ENCODE data around the gene URI1. TPM values are rescaled to one million over a fixed set of nuclear protein-coding genes. Genes with fewer than 3 reads are reported as not detected.

The URI1 gene
- total RNA-seq, 4 donors from 2014 or later, result 84.8 to 91.2 (median 86.3) TPM

- H3K9me3 ChIP-seq, result no peaks in the 10 kb centered on the region
- no peaks in the 10 kb centered on the region for H3K36me3 ChIP-seq
- H3K4me3 ChIP-seq (replicated peaks in 1 of 3), result no peak overlapping the region
- DNase-seq, result no peak
- no peaks in the 10 kb centered on the region for H3K27me3 ChIP-seq
- WGBS, 2 donors, result 81 to 91% methylated on average over 1 of the region's 1 CpG
- H3K4me1 ChIP-seq, result peaks cover 2 to 11% of the 10 kb centered on the region in 2 donors
- TF ChIP-seq CTCF (IDR thresholded peaks at IDR 0.05) (no peak), POLR2A (IDR thresholded peaks at IDR 0.05) (no peak)
- H3K27ac ChIP-seq, result no peak overlapping the region
- intact Hi-C loops (cut with DNase I), result no loop called here
These were observed 10.1 kb downstream of the URI1 start for GRCh38 chr19:29952177-29952576.

- intact Hi-C loops (cut with DNase I), result no loop called here
- TF ChIP-seq POLR2A (IDR thresholded peaks at IDR 0.05) (no peak), CTCF (IDR thresholded peaks at IDR 0.05) (no peak)
- Histone ChIP-seq H3K36me3 (no peaks in the 10 kb centered on the region), H3K27ac (no peak overlapping the region), H3K4me3 (replicated peaks in 1 of 3) (no peak overlapping the region), H3K4me1 (peaks cover 2 to 11% of the 10 kb centered on the region in 2 donors), H3K27me3 (no peaks in the 10 kb centered on the region), H3K9me3 (no peaks in the 10 kb centered on the region)
- 73 to 82% methylated on average over 4 of the region's 4 CpGs for WGBS, 2 donors
- DNase-seq, result no peak
These were observed 10.6 kb downstream of the URI1 start for GRCh38 chr19:29952646-29953045.

- no peak for TF ChIP-seq CTCF (IDR thresholded peaks at IDR 0.05)
- no peak for TF ChIP-seq POLR2A (IDR thresholded peaks at IDR 0.05)
- H3K4me1 ChIP-seq, result peaks cover 2 to 11% of the 10 kb centered on the region in 2 donors
- H3K27ac ChIP-seq, result no peak overlapping the region
- intact Hi-C loops (cut with DNase I), result no loop called here
- H3K36me3 ChIP-seq, result no peaks in the 10 kb centered on the region
- H3K27me3 ChIP-seq, result no peaks in the 10 kb centered on the region
- WGBS, 2 donors, result 73 to 97% methylated on average over 2 of the region's 2 CpGs
- no peak overlapping the region for H3K4me3 ChIP-seq (replicated peaks in 1 of 3)
- no peak for DNase-seq
- no peaks in the 10 kb centered on the region for H3K9me3 ChIP-seq
These were observed 11.6 kb downstream of the URI1 start for GRCh38 chr19:29953352-29954247.

GRCh38 chr19:29956855-29957254 is 14.8 kb downstream of the URI1 start:
- no peak for DNase-seq
- Histone ChIP-seq H3K36me3 (no peaks in the 10 kb centered on the region), H3K9me3 (no peaks in the 10 kb centered on the region), H3K27me3 (no peaks in the 10 kb centered on the region), H3K4me1 (peaks cover 5 to 6% of the 10 kb centered on the region in 2 donors), H3K4me3 (replicated peaks in 1 of 3) (no peak overlapping the region), H3K27ac (no peak overlapping the region)
- 86 to 91% methylated on average over 6 of the region's 6 CpGs for WGBS, 2 donors
- intact Hi-C loops (cut with DNase I), result no loop called here
- TF ChIP-seq POLR2A (IDR thresholded peaks at IDR 0.05) (no peak), CTCF (IDR thresholded peaks at IDR 0.05) (no peak)

GRCh38 chr19:29961311-29961710 is 19.3 kb downstream of the URI1 start:
- Histone ChIP-seq H3K36me3 (no peaks in the 10 kb centered on the region), H3K4me1 (peaks cover 29% of the 10 kb centered on the region in 2 donors), H3K27ac (no peak overlapping the region), H3K27me3 (no peaks in the 10 kb centered on the region), H3K9me3 (no peaks in the 10 kb centered on the region), H3K4me3 (replicated peaks in 1 of 3) (no peak overlapping the region)
- TF ChIP-seq POLR2A (IDR thresholded peaks at IDR 0.05) (no peak), CTCF (IDR thresholded peaks at IDR 0.05) (no peak)
- 93 to 96% methylated on average over 3 of the region's 3 CpGs for WGBS, 2 donors
- DNase-seq, result no peak
- intact Hi-C loops (cut with DNase I), result no loop called here

All from thyroid gland (tissue), 4 donors.